SJCRH30 (cell line): ENCODE results near the gene PQBP1. TPM values are rescaled to one million over a fixed set of nuclear protein-coding genes. Genes with fewer than 3 reads are reported as not detected.
A peak's percentile ranks its signal among the peaks of the same experiment; 100 is the strongest.
"Not testable (repeated sequence)": the region's sequence is repeated elsewhere in the genome, so short reads cannot be mapped to it uniquely, and the experiment has no call there.

ENCODE experiments used
- DNase-seq, 2 experiments: peaks; one replicate each; pipeline ENCODE4 v3.0.0-alpha.2; 2015 to 2020
- H3K27ac ChIP-seq: fragments of 250-450 bp; sonication (Bioruptor Pico); 2 replicates; pipeline ENCODE4 v1.5.1; 2020; ENCODE audit warnings: mild to moderate bottlenecking, moderate library complexity
- H3K27me3 ChIP-seq: fragments of 250-450 bp; sonication (Bioruptor Pico); 2 replicates; pipeline ENCODE4 v1.5.1; 2020; ENCODE audit warnings: mild to moderate bottlenecking, moderate library complexity
- H3K36me3 ChIP-seq: fragments of 250-450 bp; sonication (Bioruptor Pico); 2 replicates; pipeline ENCODE4 v1.5.1; 2020; ENCODE audit warnings: mild to moderate bottlenecking, moderate library complexity
- H3K4me1 ChIP-seq: fragments of 250-450 bp; sonication (Bioruptor Pico); 2 replicates; pipeline ENCODE4 v1.5.1; 2020; ENCODE audit warnings: mild to moderate bottlenecking, moderate library complexity
- H3K4me3 ChIP-seq: fragments of 250-450 bp; sonication (Bioruptor Pico); 2 replicates; pipeline ENCODE4 v1.5.1; 2020; ENCODE audit warnings: mild to moderate bottlenecking, moderate library complexity
- H3K9me3 ChIP-seq: fragments of 250-450 bp; sonication (Bioruptor Pico); replicated peaks from 2 replicates; pipeline ENCODE4 v1.5.1; 2020; ENCODE audit warnings: mild to moderate bottlenecking, moderate library complexity
- total RNA-seq: library from RNA; depleted of rRNA; stranded (reverse); fragments of >200 nt; shearing (Covaris generic); gene quantifications from 2 replicates; pipeline ENCODE4 v1.2.3, GENCODE V29; 2014; rRNA removed

Gene PQBP1, protein sequence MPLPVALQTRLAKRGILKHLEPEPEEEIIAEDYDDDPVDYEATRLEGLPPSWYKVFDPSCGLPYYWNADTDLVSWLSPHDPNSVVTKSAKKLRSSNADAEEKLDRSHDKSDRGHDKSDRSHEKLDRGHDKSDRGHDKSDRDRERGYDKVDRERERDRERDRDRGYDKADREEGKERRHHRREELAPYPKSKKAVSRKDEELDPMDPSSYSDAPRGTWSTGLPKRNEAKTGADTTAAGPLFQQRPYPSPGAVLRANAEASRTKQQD
- 52.3 and 52.4 TPM in 2 replicates for total RNA-seq

DNA sequence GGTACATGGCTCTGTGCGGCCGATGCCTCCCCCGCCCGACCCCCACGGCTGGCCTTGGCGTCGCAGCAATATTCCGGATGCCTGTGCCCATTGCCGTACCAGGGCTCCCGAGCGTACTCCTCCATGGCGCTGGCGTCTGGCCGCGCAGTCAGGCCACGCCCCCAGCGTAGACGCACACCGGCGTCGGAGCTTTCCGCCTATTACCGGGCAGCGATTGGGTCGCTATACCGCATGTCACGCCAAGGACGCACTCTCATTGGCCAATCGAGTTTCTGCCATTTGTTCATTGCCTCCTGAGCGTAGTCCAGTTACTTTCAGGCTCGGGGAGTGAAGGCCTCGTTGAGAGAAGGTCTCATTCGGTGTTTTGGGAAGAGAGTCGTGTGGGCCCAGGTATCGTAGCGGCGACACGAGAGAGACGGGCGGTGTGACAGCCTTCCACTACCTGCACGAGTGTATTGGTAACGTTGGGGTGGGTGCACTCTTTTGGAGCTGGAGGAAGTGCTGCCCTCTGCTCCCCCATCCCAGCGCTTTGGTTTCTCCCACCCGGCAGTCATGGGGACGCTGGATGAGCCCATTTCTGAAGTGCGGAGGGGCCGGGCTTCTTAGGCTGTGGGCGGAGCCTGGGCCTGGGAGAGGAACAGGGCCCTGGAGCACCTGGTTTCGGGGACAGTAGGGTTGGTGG, at the start of gene PQBP1, which contains the start of gene TIMM17B:
Gene PQBP1, plus strand, starts transcription at position 306 of the 682 bp plus-strand sequence. CDS start 580 bp downstream, outside the sequence.
Gene TIMM17B, minus strand, starts transcription at position 144 of the 682 bp plus-strand sequence. Its CDS starts 19 bp downstream, at position 125.
- Histone ChIP-seq H3K27ac (peak within 1 kb of the TSS; percentile 88), H3K27me3 (no peaks in the 10 kb centered on the region), H3K9me3 (no peaks in the 10 kb centered on the region), H3K36me3 (no peaks in the 10 kb centered on the region), H3K4me3 (peak within 1 kb of the TSS; percentile 81), H3K4me1 (no peaks in the 10 kb centered on the region)
- DNase-seq = peak; percentile 87 to 92

DNA sequence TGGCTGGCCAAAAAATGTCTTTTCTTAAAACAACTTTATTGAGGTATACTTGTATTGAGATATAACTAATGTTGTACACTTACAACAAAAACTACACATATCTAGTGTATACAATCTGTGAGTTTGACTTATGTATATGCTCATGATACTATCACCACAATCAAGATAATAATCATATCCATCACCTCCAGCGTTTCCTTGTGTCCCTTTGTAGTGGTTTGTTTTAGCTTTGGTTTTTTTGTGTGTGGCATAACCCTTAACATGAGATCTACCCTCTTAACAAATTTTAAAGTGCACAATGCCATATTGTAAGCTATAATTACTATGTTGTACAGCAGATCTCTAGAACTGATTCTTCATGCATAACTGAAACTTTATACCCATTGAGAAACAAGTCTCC, 48.9 kb upstream of the PQBP1 start:
- no peaks in the 10 kb centered on the region for H3K36me3 ChIP-seq
- no peak for DNase-seq
- H3K27me3 ChIP-seq = no peaks in the 10 kb centered on the region
- H3K4me3 ChIP-seq = no peak overlapping the region
- no peak overlapping the region for H3K27ac ChIP-seq
- no peaks in the 10 kb centered on the region for H3K9me3 ChIP-seq
- H3K4me1 ChIP-seq = no peaks in the 10 kb centered on the region

DNA sequence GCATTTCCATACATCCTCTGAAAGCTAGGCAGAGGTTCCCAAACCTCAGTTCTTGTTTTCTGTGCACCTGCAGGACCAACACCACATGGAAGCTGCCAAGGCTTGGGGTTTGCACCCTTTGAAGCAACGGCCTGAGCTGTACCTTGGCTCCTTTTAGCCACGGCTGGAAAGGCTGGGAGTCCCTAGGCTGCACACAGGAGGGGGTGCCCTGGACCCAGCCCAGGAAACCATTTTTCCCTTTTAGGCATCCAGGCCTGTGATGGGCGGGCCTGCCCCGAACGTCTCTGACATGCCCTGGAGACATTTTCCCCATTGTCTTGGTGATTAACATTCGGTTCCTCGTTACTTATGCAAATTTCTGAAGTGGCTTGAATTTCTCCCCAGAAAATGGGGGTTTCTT, 44.9 kb upstream of the PQBP1 start:
- no peaks in the 10 kb centered on the region for H3K36me3 ChIP-seq
- DNase-seq = no peak
- H3K4me3 ChIP-seq = no peak overlapping the region
- H3K27me3 ChIP-seq = no peaks in the 10 kb centered on the region
- no peaks in the 10 kb centered on the region for H3K4me1 ChIP-seq
- no peaks in the 10 kb centered on the region for H3K9me3 ChIP-seq
- H3K27ac ChIP-seq = no peak overlapping the region

DNA sequence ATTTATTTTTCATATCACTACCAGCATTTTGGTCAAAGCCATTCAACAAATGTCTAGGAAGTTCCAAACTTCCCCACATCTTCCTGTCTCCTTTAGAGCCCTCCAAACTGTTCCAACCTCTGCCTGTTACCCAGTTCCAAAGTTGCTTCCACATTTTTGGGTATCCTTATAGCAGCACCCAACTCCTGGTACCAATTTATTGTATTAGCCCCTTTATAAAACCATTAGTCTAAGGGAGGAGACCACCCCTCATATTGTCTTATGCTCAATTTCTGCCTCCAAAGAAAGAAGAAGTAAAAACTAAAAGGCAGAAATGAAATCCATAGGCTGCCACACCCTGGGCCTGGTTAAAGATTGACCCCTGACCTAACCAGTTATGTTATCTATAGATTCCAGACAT, 44.2 kb upstream of the PQBP1 start:
- H3K4me3 ChIP-seq, H3K4me1 ChIP-seq, DNase-seq, H3K9me3 ChIP-seq, H3K36me3 ChIP-seq, H3K27ac ChIP-seq, H3K27me3 ChIP-seq: not testable (repeated sequence)

DNA sequence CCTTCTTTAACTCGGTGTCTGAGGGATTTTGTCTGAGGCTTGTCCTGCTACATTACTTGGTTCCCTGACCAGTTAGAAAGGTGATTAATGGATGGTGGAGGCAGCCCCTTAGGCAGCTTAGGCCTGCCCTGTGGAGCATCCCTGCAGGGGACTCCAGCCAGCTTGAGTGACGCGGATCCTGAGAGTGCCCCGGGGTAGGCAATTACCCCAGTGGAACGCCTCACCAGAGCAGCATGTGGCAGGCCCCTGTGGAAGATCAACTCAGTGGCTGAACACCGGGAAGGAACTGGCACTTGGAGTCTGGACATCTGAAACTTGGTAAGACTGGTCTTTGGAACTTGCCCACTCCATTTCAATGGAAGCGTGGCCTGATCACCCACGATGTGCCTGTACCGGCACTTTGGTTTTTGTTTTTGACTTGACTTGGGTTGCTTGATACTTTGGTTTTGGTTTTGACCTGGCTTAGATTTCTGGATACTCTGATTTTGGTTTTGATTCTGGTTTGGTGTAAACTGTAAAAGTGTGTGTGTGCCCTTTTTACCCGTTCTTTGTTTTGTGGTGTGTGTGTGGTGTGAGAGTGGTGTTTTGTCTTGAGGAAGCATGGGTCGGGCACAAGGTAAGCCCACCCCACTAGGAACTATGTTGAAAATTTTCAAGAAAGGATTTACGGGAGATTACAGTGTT, 43.5 kb upstream of the PQBP1 start:
- H3K4me1 ChIP-seq, H3K27ac ChIP-seq, H3K36me3 ChIP-seq, H3K4me3 ChIP-seq, DNase-seq, H3K27me3 ChIP-seq, H3K9me3 ChIP-seq: not testable (repeated sequence)

DNA sequence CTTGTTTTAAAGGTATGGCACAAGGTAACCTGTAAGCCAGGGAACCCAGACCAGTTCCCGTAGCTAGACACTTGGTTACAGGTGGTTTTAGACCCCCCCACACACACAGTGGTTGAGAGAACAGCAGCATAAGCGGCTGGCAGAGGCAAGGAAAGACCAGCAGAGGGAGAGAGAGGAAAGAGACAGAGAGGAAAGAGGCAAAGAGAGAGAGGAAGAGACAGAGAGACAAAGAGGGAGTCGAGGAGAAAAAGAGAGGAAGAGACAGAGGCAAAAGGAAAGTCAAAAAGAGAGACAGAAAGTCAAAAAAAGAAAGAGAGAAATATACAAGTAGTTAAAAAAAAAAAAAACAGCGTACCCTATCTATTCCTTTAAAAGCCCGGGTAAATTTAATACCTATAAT, 42.8 kb upstream of the PQBP1 start:
- no peak overlapping the region for H3K27ac ChIP-seq
- DNase-seq = no peak
- no peaks in the 10 kb centered on the region for H3K27me3 ChIP-seq
- no peak overlapping the region for H3K4me3 ChIP-seq
- no peaks in the 10 kb centered on the region for H3K36me3 ChIP-seq
- no peaks in the 10 kb centered on the region for H3K9me3 ChIP-seq
- H3K4me1 ChIP-seq = no peaks in the 10 kb centered on the region

DNA sequence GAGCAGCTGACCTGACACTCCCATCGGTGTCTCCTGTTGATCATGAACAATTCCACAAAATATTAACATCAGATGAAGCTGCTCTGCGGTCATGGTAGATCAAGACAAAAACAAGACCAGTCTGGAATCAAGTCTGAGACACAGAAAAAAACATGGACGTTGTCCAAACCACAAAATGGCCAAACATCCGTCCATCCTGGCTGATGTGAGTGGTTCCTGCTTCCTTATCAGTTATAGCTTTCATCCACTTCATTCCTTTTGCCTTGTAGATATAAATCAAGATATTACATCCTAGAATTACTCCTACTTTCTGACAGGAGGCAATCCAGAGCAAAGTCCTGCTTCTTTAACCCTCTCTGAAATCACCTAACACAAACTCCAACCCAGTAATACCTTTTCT, 33.5 kb upstream of the PQBP1 start:
- no peaks in the 10 kb centered on the region for H3K9me3 ChIP-seq
- 0 out of 2 replicates have a peak overlapping the region, but pooled peaks have one; percentile 4 for H3K27ac ChIP-seq
- H3K4me1 ChIP-seq = 0 out of 2 replicates have a peak, but pooled peaks cover 9% of the 10 kb centered on the region
- no peak overlapping the region for H3K4me3 ChIP-seq
- peak; percentile 13 to 50 for DNase-seq
- H3K27me3 ChIP-seq = no peaks in the 10 kb centered on the region
- H3K36me3 ChIP-seq = no peaks in the 10 kb centered on the region

DNA sequence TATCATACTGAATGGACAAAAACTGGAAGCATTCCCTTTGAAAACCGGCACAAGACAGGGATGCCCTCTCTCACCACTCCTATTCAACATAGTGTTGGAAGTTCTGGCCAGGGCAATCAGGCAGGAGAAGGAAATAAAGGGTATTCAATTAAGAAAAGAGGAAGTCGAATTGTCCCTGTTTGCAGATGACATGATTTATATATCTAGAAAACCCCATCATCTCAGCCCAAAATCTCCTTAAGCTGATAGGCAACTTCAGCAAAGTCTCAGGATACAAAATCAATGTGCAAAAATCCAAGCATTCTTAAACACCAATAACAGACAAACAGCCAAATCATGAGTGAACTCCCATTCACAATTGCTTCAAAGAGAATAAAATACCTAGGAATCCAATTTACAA, 25.7 kb upstream of the PQBP1 start:
- not testable (repeated sequence) for H3K27ac ChIP-seq, H3K36me3 ChIP-seq, H3K4me1 ChIP-seq, H3K27me3 ChIP-seq, DNase-seq, H3K9me3 ChIP-seq, H3K4me3 ChIP-seq

DNA sequence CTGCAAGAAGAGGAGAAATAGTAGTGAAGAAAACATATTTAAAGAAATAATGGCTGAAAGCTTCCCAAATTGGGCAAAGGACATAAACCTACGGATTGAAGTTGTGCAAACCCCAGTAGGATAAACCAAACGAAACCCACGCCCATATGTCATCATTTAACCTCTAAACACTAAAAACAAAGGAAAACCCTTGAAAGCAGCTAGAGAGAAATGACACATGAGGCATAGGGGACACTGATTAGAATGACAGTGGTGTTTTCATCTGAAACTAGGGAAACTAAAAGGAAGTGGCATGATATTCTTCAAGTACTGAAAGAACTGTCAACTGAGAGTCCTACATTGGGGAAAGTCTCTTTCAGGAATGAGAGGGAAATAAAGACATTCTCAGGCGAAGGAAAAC, 20.8 kb upstream of the PQBP1 start:
- H3K27ac ChIP-seq, H3K4me1 ChIP-seq, H3K36me3 ChIP-seq, H3K27me3 ChIP-seq, H3K4me3 ChIP-seq, DNase-seq, H3K9me3 ChIP-seq: not testable (repeated sequence)

DNA sequence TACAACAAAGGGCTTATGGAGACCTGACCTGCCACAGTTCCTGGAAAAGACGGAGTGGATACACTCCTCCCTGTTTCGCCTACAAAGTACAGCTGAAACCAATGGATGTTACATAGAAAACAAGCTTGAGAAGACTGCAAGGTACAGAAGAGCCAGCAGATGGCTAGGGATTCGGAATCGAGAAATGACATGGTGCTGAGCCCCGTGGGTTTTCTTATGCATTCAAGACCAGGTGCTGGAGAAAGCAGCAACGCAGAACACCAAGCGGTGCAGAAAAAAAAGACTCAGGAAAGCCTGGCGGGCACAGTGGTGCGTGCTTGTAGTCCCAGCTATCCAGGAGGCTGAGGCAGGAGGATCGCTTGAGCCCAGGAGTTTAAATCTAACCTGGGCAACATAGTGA, 14.0 kb upstream of the PQBP1 start:
- Histone ChIP-seq H3K4me3 (no peak overlapping the region), H3K27ac (no peak overlapping the region), H3K27me3 (no peaks in the 10 kb centered on the region), H3K4me1 (no peaks in the 10 kb centered on the region), H3K9me3 (no peaks in the 10 kb centered on the region), H3K36me3 (no peaks in the 10 kb centered on the region)
- DNase-seq = no peak

DNA sequence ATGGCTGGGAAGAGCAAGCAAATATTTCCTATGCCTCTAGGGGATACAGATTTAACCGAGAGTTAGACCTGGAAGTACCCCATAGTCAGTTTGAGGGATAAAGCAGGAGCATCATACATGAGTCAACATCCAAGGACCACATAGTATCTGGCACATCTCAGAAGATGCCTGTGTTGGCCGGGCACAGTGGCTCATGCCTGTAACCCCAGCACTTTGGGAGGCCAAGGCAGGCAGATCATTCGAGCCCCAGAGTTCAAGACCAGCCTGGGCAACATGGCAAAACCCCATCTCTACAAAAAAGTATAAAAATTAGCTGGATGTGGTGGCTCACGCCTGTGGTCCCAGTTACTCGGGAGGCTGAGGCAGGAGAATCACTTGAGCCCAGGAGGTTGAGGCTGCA, 11.1 kb upstream of the PQBP1 start:
- H3K27ac ChIP-seq, H3K36me3 ChIP-seq, H3K27me3 ChIP-seq, DNase-seq, H3K4me1 ChIP-seq, H3K4me3 ChIP-seq, H3K9me3 ChIP-seq: not testable (repeated sequence)

DNA sequence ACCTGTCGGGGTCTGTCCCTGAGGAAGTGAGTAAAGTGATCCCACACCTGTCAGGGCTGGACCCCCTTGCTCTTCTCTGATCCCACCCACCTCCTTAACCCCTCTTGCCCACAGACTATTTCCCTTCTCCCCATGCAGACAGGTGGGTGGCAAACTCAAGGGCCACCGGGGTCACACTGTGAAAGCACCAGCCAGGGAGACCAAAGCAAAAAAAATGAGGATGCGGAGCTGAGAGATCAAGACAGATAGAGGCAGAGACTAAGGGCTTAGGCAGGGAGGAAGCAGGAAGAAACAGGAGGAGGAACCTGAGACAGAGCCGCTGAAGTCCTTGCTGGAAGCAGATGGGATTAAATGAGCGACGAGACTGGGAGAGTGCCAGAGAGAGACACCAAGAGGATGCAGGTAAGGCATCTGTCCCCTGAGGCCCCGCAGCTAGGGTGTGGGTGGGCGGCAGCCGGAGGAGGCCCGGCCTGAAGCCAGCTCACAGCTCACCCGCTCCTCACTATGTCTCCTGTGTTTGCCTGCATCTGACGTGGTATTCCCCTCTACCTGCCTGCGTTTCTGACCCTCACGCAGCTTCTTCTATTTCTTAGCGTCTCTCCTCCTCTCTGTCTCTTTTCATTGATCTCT, 7.3 kb upstream of the PQBP1 start:
- Histone ChIP-seq H3K4me1 (no peaks in the 10 kb centered on the region), H3K27ac (no peak overlapping the region), H3K27me3 (no peaks in the 10 kb centered on the region), H3K9me3 (no peaks in the 10 kb centered on the region), H3K36me3 (no peaks in the 10 kb centered on the region), H3K4me3 (peak overlapping the region; percentile 59)
- peak in 1 of 2 experiments; percentile 3 for DNase-seq

DNA sequence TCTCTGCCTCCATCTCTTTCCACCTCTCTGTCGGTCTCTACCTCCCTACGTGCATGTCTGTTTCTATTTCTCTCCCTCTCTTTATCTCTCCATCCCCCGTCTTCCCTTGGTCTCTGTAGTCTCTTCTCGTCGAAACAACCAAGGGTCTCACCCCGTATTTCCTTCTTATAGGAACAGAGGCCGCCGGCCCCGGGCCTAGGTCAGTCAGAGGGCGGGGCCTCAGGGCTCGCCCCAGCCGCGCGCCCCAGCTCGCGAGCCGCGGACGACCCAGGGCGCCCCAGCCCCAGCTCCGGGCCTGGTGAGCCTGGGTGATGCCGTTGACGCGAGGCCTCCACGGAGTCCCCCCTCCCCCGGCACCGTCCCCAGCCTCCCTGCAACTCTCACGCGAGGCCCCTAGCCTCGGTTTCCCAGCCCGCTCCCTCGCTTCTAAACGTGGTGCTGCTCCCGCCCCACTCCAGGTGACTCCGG, 6.8 kb upstream of the PQBP1 start:
- Histone ChIP-seq H3K36me3 (no peaks in the 10 kb centered on the region), H3K27ac (no peak overlapping the region), H3K4me1 (no peaks in the 10 kb centered on the region), H3K9me3 (no peaks in the 10 kb centered on the region), H3K4me3 (peak overlapping the region; percentile 59), H3K27me3 (no peaks in the 10 kb centered on the region)
- DNase-seq = peak in 1 of 2 experiments; percentile 17

DNA sequence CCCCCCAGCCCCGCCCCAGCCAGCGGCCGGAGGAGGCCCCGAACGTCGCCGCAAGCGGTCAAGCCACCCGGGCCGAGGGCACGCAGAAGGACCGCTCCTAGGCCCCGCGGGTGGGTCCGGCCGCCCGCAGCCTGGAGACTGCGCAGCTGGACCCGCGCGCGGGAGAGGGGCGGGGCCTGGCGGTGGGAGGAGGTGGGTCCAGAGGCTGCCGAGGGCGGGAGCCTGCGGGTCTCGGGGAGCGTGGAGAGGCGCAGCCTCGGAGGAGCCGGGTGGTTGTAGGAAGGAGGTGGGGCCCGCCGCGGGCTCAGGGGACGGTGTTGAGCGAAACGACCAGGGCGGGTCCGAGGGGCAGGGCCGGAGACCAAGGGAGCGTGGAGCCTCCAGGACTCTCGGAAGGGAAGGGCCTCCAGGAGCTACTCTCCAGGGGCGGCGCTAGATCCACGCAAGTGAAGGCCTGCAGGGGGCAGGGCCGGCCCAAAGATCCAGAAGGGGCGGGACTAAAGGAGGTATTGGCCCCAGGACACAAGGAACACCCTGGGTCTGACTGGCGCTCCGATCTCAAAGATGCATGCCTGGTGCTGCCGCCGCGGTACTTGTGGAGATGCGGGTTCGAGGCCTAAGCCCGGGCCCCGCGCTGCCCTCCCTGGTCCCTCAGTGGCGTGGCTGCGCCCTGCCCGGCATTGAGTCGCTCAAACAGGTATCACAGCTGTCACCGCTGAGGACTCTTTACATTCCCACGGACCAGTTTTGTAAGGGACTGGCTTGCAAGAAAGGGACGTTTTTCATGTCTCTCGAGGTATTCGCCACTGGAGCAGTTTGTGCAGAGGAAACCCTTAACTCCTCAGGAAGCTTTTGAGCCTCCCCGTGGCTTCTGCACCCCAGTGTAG, 6.1 kb upstream of the PQBP1 start:
- H3K4me3 ChIP-seq = peak overlapping the region; percentile 59
- DNase-seq = peak; percentile 85 to 88
- no peaks in the 10 kb centered on the region for H3K36me3 ChIP-seq
- no peaks in the 10 kb centered on the region for H3K9me3 ChIP-seq
- no peak overlapping the region for H3K27ac ChIP-seq
- no peaks in the 10 kb centered on the region for H3K4me1 ChIP-seq
- H3K27me3 ChIP-seq = no peaks in the 10 kb centered on the region
